ENCODE results near the gene NUCB1.
"Not testable (repeated sequence)": the region's sequence is repeated elsewhere in the genome, so short reads cannot be mapped to it uniquely, and the experiment has no call there.

The NUCB1 gene

GRCh38 chr19:48919271-48919670 is 19.2 kb downstream of the NUCB1 start:
- not testable (repeated sequence) for H3K4me1 ChIP-seq (ENCODE audit: control insufficient read depth, insufficient read depth, low read length, poor library complexity, severe bottlenecking); H3K4me3 ChIP-seq (ENCODE audit: insufficient read depth, low read depth, low read length, poor library complexity, severe bottlenecking)
- H3K36me3 ChIP-seq (ENCODE audit: control insufficient read depth, insufficient read depth, low read length), result peaks cover 40% of the 10 kb centered on the region

GRCh38 chr19:48920949-48921348 is 20.8 kb downstream of the NUCB1 start:
- Histone ChIP-seq H3K27me3 (replicated peaks; ENCODE audit: control insufficient read depth, insufficient read depth, low read length, poor library complexity, severe bottlenecking) (no peaks in the 10 kb centered on the region), H3K27ac (ENCODE audit: insufficient read depth, low read length, poor library complexity, severe bottlenecking) (no peak overlapping the region), H3K4me3 (ENCODE audit: insufficient read depth, low read depth, low read length, poor library complexity, severe bottlenecking) (no peak overlapping the region), H3K4me1 (ENCODE audit: control insufficient read depth, insufficient read depth, low read length, poor library complexity, severe bottlenecking) (no peaks in the 10 kb centered on the region), H3K9me3 (ENCODE audit: control insufficient read depth, low read length) (no peaks in the 10 kb centered on the region), H3K36me3 (ENCODE audit: control insufficient read depth, insufficient read depth, low read length) (peaks cover 32% of the 10 kb centered on the region)
- no peak for DNase-seq

More at GRCh38 chr19:48919271-48919670, 19.2 kb downstream of the NUCB1 start:
- H3K9me3 ChIP-seq (ENCODE audit: control insufficient read depth, low read length); H3K27me3 ChIP-seq (replicated peaks; ENCODE audit: control insufficient read depth, insufficient read depth, low read length, poor library complexity, severe bottlenecking); DNase-seq; H3K27ac ChIP-seq (ENCODE audit: insufficient read depth, low read length, poor library complexity, severe bottlenecking): not testable (repeated sequence)

- H3K4me1 ChIP-seq (ENCODE audit: control insufficient read depth, insufficient read depth, low read length, poor library complexity, severe bottlenecking), result no peaks in the 10 kb centered on the region
- no peaks in the 10 kb centered on the region for H3K27me3 ChIP-seq (replicated peaks; ENCODE audit: control insufficient read depth, insufficient read depth, low read length, poor library complexity, severe bottlenecking)
- H3K4me3 ChIP-seq (ENCODE audit: insufficient read depth, low read depth, low read length, poor library complexity, severe bottlenecking), result no peak overlapping the region
- peaks cover 30% of the 10 kb centered on the region for H3K36me3 ChIP-seq (ENCODE audit: control insufficient read depth, insufficient read depth, low read length)
- H3K9me3 ChIP-seq (ENCODE audit: control insufficient read depth, low read length), result no peaks in the 10 kb centered on the region
- no peak for DNase-seq
- H3K27ac ChIP-seq (ENCODE audit: insufficient read depth, low read length, poor library complexity, severe bottlenecking), result no peak overlapping the region
Observed at GRCh38 chr19:48921721-48922500, 21.8 kb downstream of the NUCB1 start.

GRCh38 chr19:48922548-48923490 is 22.7 kb downstream of the NUCB1 start:
- Histone ChIP-seq H3K9me3 (ENCODE audit: control insufficient read depth, low read length) (no peaks in the 10 kb centered on the region), H3K36me3 (ENCODE audit: control insufficient read depth, insufficient read depth, low read length) (peaks cover 29% of the 10 kb centered on the region)

GRCh38 chr19:48925240-48925843 is 25.2 kb downstream of the NUCB1 start:
- no peak for DNase-seq
- no peaks in the 10 kb centered on the region for H3K9me3 ChIP-seq (ENCODE audit: control insufficient read depth, low read length)

More at GRCh38 chr19:48922548-48923490, 22.7 kb downstream of the NUCB1 start:
- Histone ChIP-seq H3K27ac (ENCODE audit: insufficient read depth, low read length, poor library complexity, severe bottlenecking) (no peak overlapping the region), H3K27me3 (replicated peaks; ENCODE audit: control insufficient read depth, insufficient read depth, low read length, poor library complexity, severe bottlenecking) (no peaks in the 10 kb centered on the region), H3K4me1 (ENCODE audit: control insufficient read depth, insufficient read depth, low read length, poor library complexity, severe bottlenecking) (no peaks in the 10 kb centered on the region), H3K4me3 (ENCODE audit: insufficient read depth, low read depth, low read length, poor library complexity, severe bottlenecking) (no peak overlapping the region)
- DNase-seq, result no peak

GRCh38 chr19:48925890-48926289 is 25.8 kb downstream of the NUCB1 start:
- H3K36me3 ChIP-seq (ENCODE audit: control insufficient read depth, insufficient read depth, low read length), result peaks cover 13% of the 10 kb centered on the region
- not testable (repeated sequence) for DNase-seq; H3K4me3 ChIP-seq (ENCODE audit: insufficient read depth, low read depth, low read length, poor library complexity, severe bottlenecking); H3K27me3 ChIP-seq (replicated peaks; ENCODE audit: control insufficient read depth, insufficient read depth, low read length, poor library complexity, severe bottlenecking); H3K9me3 ChIP-seq (ENCODE audit: control insufficient read depth, low read length); H3K4me1 ChIP-seq (ENCODE audit: control insufficient read depth, insufficient read depth, low read length, poor library complexity, severe bottlenecking); H3K27ac ChIP-seq (ENCODE audit: insufficient read depth, low read length, poor library complexity, severe bottlenecking)

More at GRCh38 chr19:48925240-48925843, 25.2 kb downstream of the NUCB1 start:
- Histone ChIP-seq H3K27me3 (replicated peaks; ENCODE audit: control insufficient read depth, insufficient read depth, low read length, poor library complexity, severe bottlenecking) (no peaks in the 10 kb centered on the region), H3K4me1 (ENCODE audit: control insufficient read depth, insufficient read depth, low read length, poor library complexity, severe bottlenecking) (no peaks in the 10 kb centered on the region), H3K4me3 (ENCODE audit: insufficient read depth, low read depth, low read length, poor library complexity, severe bottlenecking) (no peak overlapping the region), H3K27ac (ENCODE audit: insufficient read depth, low read length, poor library complexity, severe bottlenecking) (no peak overlapping the region), H3K36me3 (ENCODE audit: control insufficient read depth, insufficient read depth, low read length) (peaks cover 17% of the 10 kb centered on the region)

- H3K4me1 ChIP-seq (ENCODE audit: control insufficient read depth, insufficient read depth, low read length, poor library complexity, severe bottlenecking), result no peaks in the 10 kb centered on the region
- peaks cover 7% of the 10 kb centered on the region for H3K36me3 ChIP-seq (ENCODE audit: control insufficient read depth, insufficient read depth, low read length)
- DNase-seq, result no peak
- H3K4me3 ChIP-seq (ENCODE audit: insufficient read depth, low read depth, low read length, poor library complexity, severe bottlenecking), result peak overlapping the region; percentile 32
- no peaks in the 10 kb centered on the region for H3K27me3 ChIP-seq (replicated peaks; ENCODE audit: control insufficient read depth, insufficient read depth, low read length, poor library complexity, severe bottlenecking)
- H3K27ac ChIP-seq (ENCODE audit: insufficient read depth, low read length, poor library complexity, severe bottlenecking), result no peak overlapping the region
- H3K9me3 ChIP-seq (ENCODE audit: control insufficient read depth, low read length), result no peaks in the 10 kb centered on the region
Observed at GRCh38 chr19:48926909-48927308, 26.8 kb downstream of the NUCB1 start.

- H3K4me1 ChIP-seq (ENCODE audit: control insufficient read depth, insufficient read depth, low read length, poor library complexity, severe bottlenecking); H3K9me3 ChIP-seq (ENCODE audit: control insufficient read depth, low read length); H3K4me3 ChIP-seq (ENCODE audit: insufficient read depth, low read depth, low read length, poor library complexity, severe bottlenecking); H3K36me3 ChIP-seq (ENCODE audit: control insufficient read depth, insufficient read depth, low read length); H3K27ac ChIP-seq (ENCODE audit: insufficient read depth, low read length, poor library complexity, severe bottlenecking); H3K27me3 ChIP-seq (replicated peaks; ENCODE audit: control insufficient read depth, insufficient read depth, low read length, poor library complexity, severe bottlenecking); DNase-seq: not testable (repeated sequence)
Observed at GRCh38 chr19:48927692-48928091, 27.6 kb downstream of the NUCB1 start.

- no peaks in the 10 kb centered on the region for H3K27me3 ChIP-seq (replicated peaks; ENCODE audit: control insufficient read depth, insufficient read depth, low read length, poor library complexity, severe bottlenecking)
- no peak for DNase-seq
- no peak overlapping the region for H3K27ac ChIP-seq (ENCODE audit: insufficient read depth, low read length, poor library complexity, severe bottlenecking)
- H3K36me3 ChIP-seq (ENCODE audit: control insufficient read depth, insufficient read depth, low read length), result no peaks in the 10 kb centered on the region
- no peaks in the 10 kb centered on the region for H3K9me3 ChIP-seq (ENCODE audit: control insufficient read depth, low read length)
- peaks cover 6% of the 10 kb centered on the region for H3K4me1 ChIP-seq (ENCODE audit: control insufficient read depth, insufficient read depth, low read length, poor library complexity, severe bottlenecking)
- H3K4me3 ChIP-seq (ENCODE audit: insufficient read depth, low read depth, low read length, poor library complexity, severe bottlenecking), result no peak overlapping the region
Observed at GRCh38 chr19:48928164-48929025, 28.3 kb downstream of the NUCB1 start.

All from effector memory CD4-positive, alpha-beta T cell (primary cell).